Esophagus muscularis mucosa (tissue), 3 donors: ENCODE results near the gene ZNF208.

ENCODE experiments used
- POLR2A ChIP-seq: fragments of 450-650 bp; IDR thresholded peaks from one replicate; pipeline ENCODE4 v1.6.1; 2017; ENCODE audit warnings: antibody characterized with exemption, moderate library complexity, mild to moderate bottlenecking, low read depth
- POLR2AphosphoS5 ChIP-seq, 2 donors: sonication (generic); formaldehyde crosslinking; IDR thresholded peaks; one replicate each; pipeline ENCODE4 v1.6.1; 2017; ENCODE audit warnings: antibody characterized with exemption in 2 of 2
- TF ChIP-seq, protein P1 (sequence below), 3 experiments: fragments of 200-600 bp in 2 of 3; fragments of 450-650 bp in 1 of 3; sonication (generic) in 2 of 3; IDR thresholded peaks; one replicate each; pipeline ENCODE4 v1.5.1; 2017 to 2019; ENCODE audit warnings: antibody characterized with exemption in 3 of 3, mild to moderate bottlenecking in 2 of 3, moderate library complexity in 1 of 3

DNA sequence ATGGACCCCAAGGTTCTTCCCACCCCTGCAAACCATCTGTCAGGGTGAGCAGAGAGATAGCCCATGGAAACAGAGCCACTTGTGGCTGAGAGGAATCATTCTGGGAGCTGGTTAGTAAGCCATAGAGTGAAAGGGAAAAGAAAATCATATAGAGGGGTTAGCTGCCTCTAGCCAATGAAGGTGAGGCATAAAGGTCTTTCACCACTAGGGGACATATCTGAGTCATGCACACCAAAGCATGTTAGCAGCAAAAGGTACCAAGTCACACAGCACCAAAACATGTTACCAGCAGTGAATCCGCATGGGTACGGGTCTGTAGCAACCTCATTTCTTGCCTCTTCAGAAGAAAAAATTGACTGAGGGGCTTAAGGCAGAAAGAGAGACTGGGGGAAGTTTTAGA is 98.1 kb downstream of the ZNF208 start:
- TF ChIP-seq, protein P1, sequence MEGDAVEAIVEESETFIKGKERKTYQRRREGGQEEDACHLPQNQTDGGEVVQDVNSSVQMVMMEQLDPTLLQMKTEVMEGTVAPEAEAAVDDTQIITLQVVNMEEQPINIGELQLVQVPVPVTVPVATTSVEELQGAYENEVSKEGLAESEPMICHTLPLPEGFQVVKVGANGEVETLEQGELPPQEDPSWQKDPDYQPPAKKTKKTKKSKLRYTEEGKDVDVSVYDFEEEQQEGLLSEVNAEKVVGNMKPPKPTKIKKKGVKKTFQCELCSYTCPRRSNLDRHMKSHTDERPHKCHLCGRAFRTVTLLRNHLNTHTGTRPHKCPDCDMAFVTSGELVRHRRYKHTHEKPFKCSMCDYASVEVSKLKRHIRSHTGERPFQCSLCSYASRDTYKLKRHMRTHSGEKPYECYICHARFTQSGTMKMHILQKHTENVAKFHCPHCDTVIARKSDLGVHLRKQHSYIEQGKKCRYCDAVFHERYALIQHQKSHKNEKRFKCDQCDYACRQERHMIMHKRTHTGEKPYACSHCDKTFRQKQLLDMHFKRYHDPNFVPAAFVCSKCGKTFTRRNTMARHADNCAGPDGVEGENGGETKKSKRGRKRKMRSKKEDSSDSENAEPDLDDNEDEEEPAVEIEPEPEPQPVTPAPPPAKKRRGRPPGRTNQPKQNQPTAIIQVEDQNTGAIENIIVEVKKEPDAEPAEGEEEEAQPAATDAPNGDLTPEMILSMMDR (IDR thresholded peaks at IDR 0.05): no peak
- TF ChIP-seq POLR2A (no peak), POLR2AphosphoS5 (IDR thresholded peaks at IDR 0.05) (no peak)
